GM21526 (cell line): ENCODE measurements around the gene PLXNC1.

Experiments used
- ATAC-seq: cut with Tn5 transposase; IDR thresholded peaks from one replicate; pipeline ENCODE4 v1.9.1; 2021; ENCODE audit warnings: moderate library complexity; ENCODE audit not compliant: unreplicated experiment, low FRiP score

PLXNC1 gene

DNA sequence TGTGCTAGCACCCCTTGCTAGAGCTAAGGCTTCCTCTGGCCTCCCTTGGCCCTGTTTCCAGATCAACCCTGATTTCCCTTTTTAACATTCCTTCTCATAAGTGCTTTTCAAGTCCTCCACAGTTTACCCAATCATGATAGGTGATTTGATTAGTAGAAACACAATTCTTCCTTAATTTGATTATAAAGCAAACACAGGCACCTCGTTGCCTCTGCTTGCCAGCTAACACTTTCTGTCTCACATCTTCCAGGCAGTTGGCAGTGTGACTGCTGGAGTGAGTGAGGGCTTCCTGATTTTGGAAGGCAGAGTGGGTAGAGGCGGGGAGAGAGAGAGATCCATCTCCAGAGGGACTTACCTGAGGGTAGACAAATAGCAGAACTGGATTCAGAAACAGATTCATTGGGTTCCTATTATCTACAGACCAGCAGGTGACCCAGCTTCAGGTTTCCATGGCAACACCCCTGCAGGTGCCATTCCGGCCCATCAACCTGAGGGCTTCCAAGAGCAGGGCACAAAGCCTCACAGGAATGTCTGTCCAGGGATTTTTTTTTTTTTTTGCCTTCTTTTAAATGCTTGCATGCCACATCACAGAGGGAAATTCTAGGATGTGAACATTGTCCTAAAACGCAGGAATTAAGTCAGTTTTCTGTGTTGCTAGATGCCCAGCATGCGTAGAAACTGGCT lies 77.7 kb downstream of the PLXNC1 start:
- ATAC-seq, result no peak

DNA sequence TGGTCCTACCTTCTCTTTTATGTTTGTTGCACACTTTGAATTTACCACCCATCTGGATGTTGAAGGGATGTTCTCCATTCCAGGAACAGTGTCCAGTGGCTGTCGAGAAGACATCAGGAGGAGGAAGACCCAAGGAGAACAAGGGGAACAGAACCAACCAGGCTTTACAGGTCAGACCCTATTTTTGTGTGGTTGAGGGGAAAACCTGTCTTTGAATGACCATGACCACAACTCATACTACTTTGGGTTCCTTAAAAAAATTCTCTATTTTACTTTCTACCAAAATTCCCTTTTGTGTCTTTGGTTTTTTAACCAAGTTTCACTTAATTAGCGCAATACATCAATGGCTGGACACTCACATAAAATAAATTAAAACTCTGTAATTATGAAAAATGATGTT lies 78.7 kb downstream of the PLXNC1 start:
- no peak for ATAC-seq

DNA sequence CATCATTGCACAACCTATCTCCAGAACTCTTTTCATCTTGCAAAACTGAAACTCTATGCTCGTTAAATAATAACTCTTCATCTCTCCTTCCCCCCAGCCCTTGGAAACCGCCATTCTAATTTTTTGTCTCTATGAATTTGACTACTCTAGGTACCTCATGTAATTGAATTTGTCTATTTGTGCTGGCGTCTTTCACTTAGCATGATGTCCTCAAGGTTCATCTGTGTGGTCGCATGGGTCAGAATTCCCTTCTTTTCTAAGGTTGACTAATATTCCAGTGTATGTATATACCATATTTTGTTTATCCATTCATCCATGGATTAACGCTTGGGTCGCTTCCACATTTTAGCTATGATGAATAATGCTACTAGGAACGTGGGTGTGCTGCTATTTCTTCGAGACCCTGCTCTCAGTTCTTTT lies 80.1 kb downstream of the PLXNC1 start:
- ATAC-seq, result no peak

DNA sequence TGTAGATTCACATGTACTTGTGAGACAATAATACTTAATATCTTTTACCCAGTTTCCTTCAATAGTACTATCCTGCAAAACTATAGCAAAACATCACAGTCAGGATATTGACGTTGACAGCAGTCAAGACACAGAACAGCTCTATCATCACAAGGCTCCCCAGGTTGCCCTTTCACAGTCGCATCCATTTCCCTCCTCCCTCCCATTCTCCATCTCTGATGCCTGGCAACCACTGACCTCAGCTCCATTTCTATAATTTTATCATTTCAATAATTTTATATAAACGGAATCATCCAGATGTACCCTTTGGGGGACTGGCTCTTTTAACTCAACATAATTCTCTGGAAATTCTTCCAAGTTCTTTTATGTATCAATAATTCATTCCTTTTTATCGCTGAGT lies 81.5 kb downstream of the PLXNC1 start:
- no peak for ATAC-seq

DNA sequence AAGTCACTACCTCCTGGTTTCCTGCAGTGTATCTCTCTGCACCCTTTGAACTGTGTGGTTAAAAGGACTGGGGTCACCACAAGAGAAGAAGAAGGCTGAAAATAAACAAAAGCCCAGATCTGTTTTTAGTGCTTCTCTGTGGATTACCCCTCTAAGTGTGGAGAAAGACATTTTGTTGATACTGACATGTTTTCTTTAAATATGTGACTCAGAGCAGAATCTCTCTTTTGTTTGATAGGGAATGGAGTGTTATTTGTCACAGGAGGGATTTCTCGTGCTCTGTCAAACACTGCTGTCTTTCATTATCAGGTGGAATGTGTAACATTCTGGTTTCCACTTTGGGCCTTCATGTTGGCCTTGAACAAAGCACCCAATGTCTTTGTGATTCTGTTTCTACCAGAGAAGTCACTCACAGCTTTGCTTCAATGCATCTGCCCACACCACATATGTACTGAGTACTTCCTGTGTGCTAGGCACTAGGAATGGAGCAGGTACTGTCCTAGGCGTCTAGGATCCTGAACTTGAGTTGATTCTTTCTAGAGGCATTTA lies 82.1 kb downstream of the PLXNC1 start:
- no peak for ATAC-seq

DNA sequence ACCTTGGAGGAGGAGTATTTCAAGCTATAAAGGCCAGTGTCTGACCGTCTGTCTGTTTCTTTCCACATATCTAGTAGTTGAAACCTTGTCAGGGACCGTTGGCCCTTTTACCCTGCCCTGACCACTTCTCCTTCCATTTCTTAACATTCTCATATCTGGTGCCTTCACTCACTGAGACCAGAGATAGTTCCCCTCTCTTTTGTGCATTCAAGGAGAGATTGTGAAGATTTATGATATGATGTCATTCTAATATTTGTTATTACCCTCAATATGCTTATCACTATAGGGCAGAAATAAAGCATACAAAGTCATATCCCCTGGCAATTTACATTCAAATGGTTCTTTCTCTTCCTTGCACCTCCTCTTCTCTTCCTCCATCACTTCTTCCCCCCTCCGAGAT lies 83.3 kb downstream of the PLXNC1 start:
- ATAC-seq, result no peak

DNA sequence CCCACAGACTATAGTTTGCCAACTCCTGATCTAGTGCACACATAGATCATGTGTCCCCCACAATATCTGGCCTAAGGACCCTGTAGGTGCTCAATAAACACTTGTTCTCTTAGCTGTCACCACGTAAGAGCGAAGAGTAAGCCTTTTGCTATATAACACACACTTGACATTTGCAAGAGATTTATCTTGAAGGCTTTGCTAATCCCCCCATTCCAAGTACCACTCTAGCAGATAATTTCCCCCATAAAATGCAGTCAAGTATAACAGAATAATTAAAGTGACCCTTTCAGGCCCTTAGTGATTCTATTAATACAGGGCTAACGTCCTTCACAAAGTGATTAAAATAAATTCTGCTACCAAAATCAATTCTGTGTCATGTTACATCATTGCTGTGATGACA lies 87.5 kb downstream of the PLXNC1 start:
- no peak for ATAC-seq

DNA sequence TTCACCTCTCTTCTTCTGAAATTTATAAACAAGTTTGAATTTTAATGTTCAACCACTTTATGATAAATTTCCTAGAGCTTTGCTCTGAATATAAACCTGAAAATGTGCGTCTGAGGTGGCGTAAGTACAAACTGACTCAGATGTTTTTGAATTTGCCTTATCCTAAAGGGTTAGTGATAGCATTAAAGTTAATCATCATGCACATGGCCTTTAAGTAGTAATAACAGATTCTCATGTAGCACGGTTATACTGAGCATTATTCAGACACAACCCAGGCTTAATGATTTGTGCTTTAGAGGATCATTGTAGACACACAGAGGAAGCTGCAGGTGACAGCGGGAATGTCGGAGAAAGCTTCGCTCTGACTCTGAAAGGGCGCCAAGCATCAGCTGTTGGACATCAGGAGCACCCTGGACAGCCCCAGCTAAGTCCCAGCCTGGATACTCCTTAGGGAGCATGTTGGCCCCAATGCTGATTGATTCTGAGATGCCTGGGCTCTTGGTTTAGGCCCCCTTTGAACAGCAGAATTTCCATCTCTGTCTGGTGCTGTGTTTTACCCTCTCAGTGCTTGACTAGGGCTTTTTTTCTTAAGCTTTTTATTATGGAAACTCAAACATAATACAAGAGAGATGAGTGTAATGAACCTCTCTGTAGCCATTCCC lies 91.1 kb downstream of the PLXNC1 start:
- no peak for ATAC-seq

DNA sequence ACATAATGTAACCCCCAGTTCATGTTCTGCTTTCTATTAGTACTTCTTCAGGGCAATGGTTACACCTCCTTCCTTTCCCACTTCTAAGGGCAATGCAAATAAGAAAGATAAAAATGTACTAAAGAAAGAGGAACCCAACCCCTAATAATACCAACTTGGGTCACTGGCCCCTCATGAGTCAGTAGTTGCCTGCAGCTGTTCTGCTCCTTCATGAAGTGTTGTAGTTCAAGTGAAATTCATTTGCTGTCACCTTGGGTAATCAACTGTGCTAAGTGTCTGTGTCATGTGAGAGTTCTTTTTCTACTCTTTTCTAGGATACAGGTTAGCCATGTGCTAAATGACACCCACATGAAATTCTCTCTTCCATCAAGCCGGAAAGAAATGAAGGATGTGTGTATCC lies 91.8 kb downstream of the PLXNC1 start:
- ATAC-seq, result peak; percentile 93

DNA sequence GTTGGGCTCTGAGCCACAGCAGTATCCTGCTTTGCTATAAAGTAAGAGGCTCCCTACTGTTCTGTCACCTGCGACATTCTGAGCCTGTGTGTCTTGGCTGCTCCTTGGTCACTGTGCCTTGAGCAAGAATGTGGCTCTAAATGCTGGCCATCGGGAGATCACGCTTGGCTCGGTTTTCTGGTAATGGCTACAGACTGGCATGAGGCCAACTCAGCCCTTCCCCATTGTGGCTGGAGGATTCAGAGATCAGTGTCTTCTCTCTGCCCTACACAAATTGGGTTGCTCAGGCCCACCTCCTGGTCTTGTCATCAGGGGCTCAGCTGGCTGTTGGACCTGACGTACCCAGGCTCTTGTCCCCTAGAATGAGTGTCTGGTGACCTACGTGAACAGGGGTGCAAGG lies 94.5 kb downstream of the PLXNC1 start:
- ATAC-seq, result no peak

DNA sequence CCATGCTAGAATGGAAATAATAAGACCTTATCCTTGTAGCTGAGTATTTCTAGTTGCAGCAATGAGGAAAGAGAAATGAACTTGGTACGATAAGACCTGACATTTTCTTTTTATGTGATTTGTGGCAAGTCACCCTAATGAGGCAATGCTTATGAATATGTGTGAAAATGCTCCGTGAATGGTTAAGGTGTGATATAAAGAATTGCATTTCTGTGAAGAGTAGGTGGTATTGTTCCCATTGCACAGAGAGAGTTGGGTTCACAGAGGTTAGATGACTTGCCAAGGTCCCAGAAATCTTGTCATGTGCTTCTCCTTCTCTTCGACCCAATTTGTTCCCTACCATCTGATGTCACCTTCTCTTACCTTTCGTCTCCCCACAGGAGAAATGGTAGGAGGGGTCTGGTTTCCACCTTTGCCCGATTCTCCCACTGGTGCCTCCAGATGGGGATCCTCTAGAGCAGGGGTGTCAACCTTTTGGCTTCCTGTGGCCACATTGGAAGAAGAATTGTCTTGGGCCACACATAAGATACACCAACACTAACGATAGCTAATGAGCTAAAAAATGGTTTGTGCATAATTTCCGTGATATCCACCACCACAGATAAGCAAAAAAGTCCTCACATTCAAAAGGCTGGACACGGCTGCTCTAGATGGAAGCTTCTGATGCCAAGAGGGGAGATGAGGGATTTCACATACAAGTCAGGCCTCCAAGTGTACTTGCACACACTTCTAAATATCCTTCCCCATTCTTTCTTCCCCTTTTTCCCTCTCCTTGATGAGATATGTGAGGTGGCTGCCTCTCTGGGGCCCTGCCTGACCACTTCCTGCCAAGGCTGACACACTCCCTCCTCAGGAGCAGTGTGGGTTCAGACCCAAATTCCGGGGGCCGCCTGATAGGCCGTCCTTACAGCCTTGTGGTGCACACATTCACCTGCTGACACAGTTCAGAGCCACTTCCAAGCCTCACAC lies 96.1 kb downstream of the PLXNC1 start:
- ATAC-seq, result peak; percentile 48

DNA sequence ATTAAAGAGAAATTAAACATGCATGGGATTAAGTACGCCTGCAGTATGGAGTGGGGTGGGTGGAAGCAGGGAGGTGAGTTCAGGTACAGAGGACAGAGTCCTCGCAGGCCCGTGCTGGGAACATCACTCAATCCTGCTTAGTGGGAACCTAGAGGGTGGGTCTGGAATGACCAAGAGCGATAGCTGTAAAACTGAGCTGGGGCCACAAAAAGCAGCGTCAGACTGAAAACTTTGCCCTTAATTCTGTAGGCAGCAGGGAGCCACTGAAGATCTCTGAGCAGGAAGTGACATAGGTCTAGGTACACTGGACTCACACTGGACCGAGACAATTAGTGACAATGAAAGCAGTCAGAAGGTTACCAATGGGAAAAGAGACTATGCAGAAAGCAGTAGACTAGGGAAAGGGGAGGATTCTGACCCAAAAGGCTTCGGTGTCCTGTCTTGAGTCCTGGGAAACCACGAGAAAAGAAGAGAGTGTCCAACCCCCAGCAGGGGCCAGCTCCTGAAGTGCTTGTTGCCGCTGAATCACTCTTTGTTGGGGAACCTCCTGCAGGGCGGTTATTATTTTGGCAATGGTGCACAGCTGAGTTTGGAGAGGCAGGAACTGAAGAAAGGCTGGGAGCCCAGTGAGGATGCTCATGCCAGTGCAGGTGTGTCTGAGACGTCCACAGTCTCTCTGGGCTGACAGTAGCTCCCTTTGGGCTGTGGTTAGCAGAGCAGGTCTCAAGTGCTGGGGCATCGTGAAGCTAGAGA lies 97.4 kb downstream of the PLXNC1 start:
- ATAC-seq, result no peak

DNA sequence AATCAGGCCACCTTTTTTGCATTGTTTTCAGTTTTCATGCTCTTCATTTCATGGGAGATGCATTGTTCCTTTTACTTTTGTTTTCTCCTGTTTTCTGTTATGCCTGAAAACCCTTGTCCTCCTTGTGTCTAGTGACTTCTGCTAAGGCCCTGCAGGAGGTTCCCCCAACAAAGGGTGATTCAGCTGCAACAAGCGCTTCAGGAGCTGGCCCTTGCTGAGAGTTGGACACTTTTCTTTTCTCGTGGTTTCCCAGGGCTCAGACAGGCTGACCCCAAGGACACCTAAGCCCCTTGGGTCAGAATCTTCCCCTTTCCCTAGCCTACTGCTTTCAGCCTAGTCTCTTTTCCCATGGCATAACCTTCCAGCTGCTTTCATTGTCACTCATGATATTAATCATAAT lies 98.9 kb downstream of the PLXNC1 start:
- ATAC-seq, result no peak

DNA sequence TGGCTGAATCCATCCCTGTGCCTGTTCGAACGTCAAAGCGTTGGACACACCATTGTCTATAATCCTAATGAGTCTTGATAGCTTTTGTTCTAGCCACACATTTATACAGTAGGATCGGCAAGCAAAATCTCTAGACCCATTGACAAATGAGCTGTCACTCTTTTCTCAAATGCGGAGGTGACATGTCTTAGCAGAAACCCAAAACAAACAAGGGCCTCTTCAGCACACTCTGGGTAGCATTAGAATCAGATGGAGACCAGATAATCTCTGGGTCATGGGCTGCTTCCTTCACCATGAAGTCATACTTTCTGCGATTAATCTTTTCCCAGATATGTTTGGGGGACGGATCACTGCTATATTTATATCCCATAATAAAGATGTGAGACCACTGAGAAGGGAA lies 100.2 kb downstream of the PLXNC1 start:
- no peak for ATAC-seq

DNA sequence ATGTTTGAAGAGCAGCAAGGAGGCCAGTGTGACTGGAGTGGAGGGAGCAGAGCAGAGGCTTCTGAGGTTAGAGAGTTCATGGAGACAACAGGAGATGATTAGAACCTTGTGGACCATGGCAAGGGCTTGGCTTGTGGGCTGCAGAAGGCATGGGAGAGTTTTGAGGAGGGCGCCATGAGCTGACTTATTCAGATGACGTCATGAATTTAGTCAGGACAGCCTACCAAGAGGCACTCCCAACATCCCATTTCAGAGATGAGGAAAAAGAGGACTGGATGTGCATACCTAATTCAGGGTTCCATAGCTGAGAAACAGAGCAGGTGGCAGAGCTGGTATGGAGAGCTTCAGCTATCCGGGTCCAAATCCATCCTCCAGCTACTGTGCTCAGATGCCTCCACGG lies 101.8 kb downstream of the PLXNC1 start:
- no peak for ATAC-seq

DNA sequence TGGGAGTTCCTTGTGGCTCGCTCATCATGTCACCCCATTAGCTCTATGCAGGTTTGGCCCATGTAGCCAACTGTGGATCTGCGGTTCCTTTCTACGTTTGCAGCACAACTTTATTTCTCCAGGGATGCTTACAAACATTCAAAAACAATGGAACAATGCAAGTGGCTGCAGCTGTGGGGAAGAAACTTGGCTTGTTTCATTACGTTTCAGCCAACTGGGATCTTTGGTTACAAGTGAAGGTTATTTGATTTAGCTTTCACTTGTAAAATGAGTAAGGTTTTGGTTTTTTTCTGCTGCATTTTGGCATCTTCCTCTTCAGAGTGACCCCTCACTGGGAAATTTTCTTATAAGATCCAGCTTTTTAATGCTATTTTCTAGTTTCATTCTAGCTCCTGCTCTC lies 105.9 kb downstream of the PLXNC1 start:
- no peak for ATAC-seq

DNA sequence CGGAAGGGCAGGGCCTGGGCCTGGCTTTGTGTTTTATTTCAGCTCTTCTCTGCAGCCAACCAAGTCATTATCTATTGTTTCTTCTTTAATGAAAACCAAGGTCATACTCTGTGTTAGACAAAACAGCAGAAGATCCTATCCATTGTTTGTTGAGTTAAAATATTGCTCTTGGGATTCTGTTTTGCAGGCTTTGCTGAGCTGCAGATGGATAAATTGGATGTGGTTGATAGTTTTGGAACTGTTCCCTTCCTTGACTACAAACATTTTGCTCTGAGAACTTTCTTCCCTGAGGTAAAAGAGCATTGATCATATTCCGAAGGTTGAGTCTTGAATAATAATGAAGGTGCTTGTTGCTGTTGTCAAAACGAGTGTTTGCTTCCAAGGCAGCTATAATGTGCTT lies 106.6 kb downstream of the PLXNC1 start:
- no peak for ATAC-seq

DNA sequence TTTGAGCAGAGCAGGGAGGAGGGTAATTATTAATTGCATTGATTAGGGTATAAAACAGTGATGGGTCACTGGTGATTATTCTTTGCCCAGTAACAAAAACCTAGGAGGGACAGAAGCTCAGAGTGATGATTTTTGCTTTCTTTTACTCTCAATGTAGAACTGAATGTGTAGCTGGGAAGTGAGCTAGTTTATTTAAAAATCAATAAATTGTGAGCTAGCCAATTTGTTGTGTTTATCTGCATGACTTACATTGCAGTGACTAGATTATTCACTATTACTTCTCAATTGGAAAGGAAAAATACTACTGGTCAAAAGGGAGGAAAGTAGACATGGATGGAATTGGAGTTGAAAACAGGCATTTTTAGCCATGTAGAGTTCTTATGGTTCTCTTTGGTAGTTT lies 107.1 kb downstream of the PLXNC1 start:
- no peak for ATAC-seq

DNA sequence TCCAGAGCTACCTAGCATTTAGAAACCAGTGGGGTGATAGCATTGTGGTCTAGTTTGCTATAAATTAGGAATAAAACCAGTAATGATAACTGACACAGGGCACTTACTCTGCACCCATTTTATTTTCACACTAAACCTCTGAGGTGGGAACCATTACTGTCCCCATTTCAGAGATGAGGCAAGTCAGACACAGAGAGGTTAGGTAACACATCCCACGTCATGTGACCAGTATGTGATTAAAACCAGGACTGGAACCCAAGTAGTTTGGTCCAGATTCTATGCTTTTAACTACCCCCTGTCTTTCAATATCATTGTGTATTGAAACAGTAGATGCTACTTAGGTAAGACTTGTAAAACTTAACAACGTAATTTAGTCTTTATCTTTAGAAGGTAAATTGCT lies 110.2 kb downstream of the PLXNC1 start:
- peak; percentile 49 for ATAC-seq

DNA sequence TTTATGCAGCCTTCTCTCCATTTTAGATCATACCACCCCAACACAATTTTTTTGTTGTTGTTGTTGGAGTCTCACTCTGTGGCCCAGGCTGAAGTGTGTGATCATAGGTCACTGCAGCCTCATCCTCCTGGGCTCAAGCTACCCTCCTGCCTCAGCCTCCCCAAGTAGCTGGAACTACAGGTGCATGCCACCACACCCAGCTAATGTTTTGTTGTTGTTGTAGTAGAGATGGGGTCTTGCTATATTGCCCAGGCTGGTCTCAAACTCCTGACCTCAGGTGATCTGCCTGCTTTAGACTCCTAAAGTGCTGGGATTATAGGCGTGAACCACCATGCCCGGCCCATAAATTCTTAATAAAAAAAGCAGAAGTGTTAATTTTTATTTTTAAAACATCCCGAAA lies 111.6 kb downstream of the PLXNC1 start:
- ATAC-seq, result no peak
